HG03571 (cell line): ENCODE measurements around the gene UBE2Q1.
A peak's percentile ranks its signal among the peaks of the same experiment; 100 is the strongest.

ENCODE experiments used
- ATAC-seq: cut with Tn5 transposase; IDR thresholded peaks from one replicate; pipeline ENCODE4 v1.9.1; 2021; ENCODE audit not compliant: unreplicated experiment

Gene UBE2Q1

DNA sequence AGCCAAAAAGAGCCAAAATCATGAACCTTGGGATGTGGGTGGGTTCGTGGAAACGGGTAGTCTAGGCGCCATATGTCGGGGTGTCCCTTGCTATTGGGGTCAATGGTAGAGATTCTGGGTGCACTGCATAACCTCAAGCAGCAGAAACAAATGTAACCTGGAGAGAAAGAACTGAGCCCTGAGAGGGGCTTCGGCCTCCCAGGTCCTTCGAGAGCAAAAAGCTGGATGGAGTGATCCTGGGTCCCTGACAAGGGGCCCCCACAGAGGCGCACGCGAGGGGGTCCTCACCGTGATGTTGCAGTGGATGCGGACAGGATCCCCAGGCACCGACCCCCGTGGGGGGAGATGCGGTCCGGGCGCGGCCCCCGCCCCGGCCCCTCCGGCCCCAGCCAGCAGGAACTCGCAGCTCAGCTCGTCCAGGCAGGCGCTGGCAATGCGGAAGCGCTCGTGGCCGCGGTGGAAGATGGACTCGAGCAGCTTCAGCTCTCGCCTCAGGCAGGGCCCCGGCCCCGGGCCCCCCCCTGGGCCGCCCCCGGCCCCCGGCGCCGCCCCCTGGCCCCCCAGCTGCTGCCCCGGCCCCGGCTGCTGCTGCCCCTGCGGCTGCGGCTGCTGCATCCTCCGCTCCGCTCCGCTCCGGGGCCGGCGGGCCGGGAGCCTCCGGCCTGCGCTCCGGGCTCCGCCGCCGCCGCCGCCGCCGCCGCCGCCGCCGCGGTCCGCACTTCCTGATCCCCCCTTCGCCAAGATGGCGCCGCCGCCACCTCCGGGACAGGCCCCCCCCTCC is at the start of gene UBE2Q1:
Gene UBE2Q1 (minus strand): TSS at position 724 of the 781 bp plus-strand sequence. CDS start 109 bp downstream, at position 615.
- peak; percentile 13 for ATAC-seq

DNA sequence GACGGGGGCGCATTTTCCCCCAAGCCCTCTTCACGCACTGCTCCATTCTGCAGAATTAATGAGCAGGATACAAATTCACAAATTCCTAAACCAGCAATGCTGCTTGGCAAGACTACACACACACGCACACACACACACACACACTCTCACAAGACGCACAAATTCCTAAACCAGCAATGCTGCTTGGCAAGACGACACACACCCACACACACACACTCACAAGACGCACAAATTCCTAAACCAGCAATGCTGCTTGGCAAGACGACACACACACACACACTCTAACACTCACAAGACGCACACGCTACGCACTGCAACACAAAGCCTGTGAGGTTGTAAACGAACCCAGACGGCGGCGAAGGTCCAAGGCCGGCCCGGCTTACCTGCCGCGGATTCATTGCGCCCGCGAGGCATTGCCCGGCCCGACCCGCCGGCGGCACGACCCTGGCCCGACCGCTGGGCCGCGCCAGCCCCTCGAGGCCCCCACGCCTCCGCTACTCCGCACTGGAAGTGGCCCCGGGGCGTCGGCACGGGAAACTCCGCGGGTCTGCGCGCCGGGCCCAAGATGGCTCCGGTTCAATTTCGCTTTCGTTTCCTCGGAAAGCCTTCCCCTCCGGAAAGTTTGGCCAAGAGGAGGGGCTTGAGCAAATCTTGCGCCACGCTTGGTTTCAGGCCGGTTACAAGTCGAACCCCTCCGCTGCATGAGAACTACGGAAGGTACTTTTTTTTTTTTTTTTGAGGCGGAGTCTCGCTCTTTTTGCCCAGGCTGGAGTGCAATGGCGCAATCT is 49.3 kb upstream of the UBE2Q1 start, which contains the start of gene ADAR:
Gene ADAR (minus strand): TSS at position 578 of the 788 bp plus-strand sequence. CDS start 180 bp downstream, at position 398.
- peak; percentile 56 for ATAC-seq

DNA sequence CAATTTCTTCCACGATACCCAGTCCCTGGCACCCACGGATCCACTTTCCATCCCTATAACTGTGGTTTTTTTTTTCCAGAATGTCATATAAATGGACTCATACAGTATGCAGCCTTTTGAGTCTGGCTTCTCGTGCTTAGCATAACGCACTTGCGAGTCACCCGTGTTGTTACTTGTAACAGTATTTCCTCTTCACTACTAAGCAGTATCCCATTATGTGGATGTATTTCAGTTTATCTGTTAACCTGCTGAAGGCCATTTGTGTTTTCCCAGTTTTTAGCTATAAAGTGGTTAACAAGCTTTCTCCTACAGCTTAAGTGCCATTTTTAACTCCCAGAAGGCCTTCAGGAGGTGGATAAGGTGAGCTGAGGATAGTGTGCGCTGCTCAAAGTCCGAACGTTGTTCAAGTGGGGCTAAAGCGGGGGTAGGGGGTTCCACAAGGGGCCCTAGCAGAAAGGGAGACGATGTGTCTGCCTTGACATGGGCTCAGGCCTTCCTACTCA is 48.7 kb upstream of the UBE2Q1 start:
- peak; percentile 12 for ATAC-seq

DNA sequence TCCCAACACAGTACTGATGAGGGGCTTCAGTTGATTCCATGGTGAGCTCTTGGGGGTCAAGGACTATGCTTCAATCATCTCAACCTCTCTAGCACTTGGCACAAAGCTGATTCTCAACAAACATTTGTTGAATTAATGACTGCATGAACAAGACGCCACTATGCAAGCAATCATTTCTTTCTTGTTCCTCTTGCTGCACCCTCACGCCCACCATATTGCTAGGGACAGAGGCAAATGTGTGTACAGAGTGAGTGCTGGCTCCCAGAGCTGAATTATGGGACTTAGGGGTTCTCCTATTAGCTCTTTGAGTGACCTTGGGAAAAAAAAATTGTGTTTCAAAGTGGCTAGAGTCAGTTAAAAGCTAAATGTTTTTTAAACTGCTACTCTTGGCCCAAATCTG is 47.1 kb upstream of the UBE2Q1 start:
- ATAC-seq, result no peak

DNA sequence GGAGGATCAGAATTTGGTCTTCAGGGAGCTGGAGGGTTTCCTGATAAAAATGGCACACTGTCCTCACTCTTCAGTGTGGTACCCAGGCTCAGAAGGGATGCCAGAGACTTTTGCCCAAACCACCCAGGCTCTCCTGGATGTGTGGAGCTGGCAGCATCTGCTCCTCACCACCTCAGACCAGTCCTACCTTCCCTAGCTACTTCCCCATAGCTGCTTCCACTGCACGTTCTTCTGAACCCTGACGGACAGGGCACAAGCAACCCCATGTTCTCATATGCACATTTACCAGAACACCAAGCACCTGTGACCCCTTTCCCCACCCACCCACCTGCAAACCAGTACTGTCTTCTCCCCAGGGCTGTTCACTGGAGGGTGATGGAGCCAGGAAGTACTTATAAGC is 44.9 kb upstream of the UBE2Q1 start:
- ATAC-seq, result no peak

DNA sequence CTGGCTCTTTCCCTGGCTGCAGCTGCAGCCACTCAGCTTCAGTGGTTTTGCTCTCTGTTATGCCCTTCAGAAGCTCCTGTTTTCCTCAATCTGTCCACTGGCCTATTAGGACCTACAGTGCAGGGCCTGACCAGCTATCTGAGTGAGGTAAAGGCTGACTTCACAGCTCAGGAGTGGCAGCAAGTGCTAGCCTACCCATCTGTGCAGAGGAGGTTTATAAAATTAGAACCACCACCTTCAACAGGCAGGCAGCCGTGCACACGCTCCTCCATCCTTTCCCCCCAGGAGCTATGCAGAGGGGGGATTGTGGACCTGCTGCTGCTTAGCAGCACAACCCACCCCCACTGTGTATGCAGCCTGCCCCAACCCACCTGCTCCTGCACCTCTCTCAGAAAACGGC is 41.2 kb upstream of the UBE2Q1 start:
- ATAC-seq, result no peak

DNA sequence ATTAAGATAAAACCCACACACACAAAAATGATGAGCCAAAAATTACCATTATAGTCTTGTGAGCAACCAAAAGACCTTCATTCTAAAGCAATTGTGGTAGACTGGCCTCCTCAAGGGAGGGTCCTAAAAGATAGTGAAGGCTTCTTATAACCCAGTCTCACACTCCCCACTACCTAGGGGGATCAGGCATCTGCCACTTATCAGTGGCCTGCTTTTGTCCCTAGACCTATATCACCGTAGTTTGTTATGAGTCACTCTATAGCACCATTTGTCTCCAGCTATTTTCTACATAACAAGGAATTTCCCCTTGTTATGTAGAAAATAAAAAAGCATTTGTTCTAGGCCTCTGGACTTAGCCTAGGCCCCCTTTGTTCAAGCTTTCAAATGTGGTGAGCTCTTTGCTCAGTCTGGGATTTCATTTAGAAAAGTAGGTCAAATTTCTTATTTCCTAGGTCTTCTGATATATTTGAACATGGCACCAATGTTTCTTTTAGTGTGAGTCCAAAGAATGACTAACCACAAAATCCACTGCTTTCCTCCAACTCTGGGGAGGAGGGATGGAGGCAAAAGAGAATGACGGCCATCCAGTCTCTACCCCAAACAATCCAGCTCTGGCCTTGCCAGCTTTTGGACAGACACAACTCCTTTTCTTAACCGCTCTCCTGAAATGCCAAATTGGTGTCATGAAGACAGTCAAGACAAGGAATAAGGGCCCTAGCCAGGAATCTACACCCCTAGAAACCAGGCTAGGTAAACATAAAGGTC is 40.6 kb upstream of the UBE2Q1 start:
- ATAC-seq, result no peak

DNA sequence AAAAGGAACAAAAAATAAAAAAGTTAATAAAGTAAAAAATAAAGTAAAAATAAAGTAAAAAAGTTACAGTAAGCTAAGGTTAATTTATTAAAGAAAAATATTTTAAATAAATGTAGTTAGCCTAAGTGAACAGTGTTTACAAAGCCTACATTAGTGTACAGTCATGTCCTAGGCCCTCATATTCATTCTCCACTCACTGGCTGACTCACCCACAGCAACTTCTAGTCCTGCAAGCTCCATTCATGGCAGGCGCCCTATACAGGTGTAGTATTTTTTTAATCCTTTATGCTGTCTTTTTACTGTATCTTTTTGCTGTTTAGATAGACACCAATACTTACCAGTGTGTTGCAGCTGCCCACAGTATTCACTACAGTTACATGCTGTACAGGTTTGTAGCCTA is 37.2 kb upstream of the UBE2Q1 start:
- no peak for ATAC-seq

DNA sequence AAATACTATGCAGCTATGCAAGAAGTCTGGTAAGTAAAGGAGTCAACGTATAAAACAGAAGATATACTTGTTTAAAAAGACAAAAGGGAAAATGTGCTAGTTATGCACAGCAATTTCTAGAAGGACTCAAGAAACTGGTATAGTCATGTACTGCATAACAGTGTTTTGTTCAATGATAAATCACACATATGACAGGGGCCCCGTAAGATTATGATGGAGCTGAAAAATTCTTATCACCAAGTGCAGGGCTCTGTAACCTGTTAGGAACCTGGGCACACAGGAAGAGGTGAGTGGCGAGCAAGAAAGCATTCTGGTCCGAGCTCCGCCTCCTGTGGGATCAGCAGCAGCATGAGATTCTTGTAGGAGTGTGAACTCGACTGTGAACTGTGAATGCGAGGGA is 36.3 kb upstream of the UBE2Q1 start:
- no peak for ATAC-seq

DNA sequence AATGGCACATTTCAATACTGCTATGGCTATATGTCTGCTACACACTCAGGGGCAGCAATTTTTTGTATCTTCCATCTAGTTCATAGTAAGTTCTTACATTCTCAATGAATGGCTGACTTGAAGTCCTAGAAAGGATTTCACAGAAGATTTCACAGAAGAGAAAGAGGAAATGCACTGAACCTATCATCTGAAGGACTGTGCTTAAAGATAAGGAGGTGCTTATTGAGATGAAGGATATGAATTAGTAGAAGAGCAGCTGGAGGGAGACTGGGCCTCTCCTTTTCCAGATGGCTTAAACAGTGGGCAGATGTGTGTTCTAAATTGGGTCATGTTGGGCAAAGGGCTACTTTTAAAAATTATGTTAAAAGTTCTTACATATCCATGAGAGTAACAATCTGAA is 34.9 kb upstream of the UBE2Q1 start:
- ATAC-seq, result no peak

DNA sequence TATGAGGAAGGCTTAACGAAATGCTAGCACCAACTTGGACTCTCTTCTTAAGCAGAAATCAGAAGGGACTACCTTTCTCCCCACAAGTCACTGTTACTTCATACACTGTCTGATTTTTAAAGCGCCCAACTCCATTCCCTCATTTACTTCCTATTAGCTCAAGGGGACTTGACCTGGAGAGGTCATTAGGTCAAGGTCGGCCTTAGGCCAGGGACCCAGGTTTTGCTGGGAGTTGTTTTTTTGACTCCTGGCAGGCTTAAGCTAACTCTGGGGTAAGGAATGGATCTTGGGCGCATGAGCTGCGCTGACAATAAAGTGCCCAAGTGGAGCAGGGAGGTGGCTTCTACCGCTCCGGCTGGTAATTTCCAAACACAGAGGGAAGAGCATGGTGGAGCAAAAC is 32.7 kb upstream of the UBE2Q1 start:
- ATAC-seq, result no peak

DNA sequence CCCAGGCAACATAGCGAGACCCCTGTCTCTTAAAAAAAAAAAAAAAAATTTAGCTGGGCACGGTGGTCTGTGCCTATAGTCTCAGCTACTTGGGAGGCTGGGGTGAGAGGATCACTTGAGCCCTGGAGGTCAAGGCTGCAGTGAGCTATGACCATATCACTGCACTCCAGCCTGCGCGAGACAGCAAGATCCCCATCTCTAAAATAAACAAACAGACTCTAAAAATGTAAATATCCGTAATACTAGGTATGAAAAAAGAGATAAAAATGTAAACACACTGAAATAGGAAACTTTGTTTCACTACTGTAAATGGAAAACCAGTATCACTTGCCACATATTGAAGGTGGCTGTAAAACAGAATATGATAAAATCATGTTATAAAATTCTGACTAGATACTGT is 32.3 kb upstream of the UBE2Q1 start:
- ATAC-seq, result no peak

DNA sequence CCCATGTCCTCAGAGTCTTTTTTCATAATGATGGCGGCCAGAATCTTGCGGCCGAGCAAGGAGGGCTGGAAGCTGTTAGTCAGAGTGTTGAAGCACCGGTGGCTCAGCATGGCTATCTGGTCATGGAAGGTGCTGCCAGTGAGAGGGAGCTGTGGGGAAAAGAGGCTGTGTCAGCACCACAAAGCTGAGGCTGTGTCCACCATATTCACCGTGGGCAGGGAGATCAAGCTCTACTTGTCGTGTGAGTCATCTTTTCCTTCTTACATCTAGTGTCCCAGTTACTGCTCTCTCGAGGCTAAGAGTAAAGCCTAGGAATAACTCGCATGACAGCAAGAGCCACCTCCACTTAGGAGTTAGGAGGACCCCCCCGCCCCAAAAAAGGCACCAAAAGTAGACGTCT is 31.3 kb upstream of the UBE2Q1 start:
- ATAC-seq, result no peak

DNA sequence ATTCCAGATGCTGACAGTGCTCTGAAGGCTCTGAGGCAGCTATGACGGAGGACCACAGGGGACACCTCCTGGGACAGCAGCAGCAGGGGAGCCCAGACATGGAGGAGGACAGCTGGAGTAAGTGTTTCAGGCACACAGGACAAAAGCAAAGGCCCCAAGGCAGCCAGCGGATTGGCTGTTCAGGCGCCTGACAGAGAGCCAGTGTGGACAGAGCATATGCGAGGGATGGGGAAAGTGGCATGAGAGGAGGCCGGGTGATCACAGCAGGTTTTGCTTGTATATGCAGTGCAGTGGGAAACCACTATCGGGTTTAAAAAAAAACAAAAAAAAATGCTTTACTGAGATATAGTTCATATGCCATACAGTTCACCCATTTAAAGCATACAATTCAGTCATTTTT is 28.2 kb upstream of the UBE2Q1 start:
- ATAC-seq, result no peak

DNA sequence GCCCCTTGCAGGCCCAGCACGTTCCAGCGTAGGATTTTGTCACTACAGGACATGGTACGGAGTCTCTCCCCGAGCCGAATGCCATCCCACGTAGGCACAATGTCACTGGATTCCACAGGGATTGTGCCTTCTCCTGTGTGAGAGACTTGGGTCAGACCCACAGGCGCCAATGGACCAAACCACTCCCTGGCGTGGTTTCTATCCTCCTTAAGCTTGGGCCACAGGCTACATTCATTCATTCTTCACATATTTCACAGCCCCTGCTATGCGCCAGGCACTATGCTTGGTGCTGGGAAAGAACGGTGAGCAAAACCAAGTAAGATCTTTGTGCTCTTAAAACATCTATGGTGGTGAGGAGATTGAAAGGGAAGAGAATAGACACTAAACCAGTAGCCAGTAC is 27.8 kb upstream of the UBE2Q1 start:
- no peak for ATAC-seq

DNA sequence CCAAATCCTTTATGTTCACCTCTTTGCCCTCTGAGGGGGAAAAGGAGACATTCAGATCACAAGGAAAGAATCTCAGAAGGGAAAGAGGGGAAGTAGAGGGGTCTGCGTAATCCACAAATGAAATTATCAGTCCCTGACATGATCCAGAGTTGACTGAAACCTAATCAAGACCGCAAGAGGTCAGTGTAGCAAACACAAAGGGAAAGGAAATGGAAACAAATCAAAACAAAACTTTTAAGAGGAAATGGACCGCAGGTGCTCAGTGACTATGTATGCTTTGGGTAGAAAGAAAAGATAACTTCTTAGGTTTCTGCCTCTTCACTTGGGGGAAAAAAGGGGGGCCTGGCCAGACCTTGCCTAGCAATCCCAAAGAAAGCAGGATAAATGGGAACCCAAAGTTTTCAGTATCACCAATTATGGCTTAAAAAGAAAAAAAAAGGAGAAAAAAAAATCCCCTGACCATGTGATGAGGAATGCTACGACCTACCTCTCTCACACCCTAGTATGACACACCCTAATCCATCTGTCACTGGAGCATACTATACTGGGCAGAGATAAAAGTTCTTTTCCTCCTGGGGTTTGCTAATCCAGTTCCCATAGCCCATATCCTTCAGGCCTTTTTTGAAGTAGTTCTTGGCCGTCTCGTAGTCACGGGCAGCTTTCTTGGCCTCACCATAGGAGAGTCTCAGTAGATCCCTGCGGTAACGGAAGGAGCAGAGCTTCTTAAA is 26.0 kb upstream of the UBE2Q1 start:
- no peak for ATAC-seq

DNA sequence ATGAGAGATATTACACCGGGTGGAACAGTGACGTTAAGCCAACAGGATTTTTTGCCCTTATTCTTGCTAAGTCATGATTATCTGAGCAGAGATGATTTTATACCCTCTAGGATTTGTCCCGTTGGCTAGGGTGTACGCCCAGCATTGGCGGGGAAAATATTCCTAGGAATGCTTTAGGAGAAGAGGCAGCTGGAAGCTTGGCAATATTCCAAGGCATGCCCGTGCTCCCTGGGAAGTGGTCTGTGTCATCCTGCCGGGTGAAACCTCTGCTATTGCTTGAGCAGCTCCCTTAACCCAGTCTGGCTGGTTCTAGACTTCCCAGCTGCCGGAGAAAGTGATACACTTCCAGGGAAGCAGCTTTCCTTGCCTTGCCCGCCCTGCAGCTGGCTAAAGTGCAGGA is 25.3 kb upstream of the UBE2Q1 start:
- ATAC-seq, result no peak

DNA sequence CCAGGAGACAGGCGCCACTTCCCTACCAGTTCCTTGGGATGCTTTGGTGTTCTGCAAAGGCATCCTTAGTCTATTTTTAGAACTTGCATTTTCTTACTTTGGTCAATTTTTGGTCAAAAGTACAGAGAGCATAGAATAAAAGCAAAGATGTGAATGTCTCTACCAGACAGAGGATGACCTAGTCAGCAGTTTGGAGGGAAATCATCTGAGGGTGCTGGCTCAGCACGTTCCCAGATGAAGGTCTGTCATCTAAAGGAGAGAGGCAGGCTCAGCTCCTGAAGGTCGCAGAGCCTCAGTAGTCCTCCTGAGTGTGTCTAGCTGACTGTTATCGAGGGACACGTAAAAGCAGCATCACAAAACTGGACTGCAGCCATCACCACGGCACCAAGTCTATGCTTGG is 24.4 kb upstream of the UBE2Q1 start:
- no peak for ATAC-seq

DNA sequence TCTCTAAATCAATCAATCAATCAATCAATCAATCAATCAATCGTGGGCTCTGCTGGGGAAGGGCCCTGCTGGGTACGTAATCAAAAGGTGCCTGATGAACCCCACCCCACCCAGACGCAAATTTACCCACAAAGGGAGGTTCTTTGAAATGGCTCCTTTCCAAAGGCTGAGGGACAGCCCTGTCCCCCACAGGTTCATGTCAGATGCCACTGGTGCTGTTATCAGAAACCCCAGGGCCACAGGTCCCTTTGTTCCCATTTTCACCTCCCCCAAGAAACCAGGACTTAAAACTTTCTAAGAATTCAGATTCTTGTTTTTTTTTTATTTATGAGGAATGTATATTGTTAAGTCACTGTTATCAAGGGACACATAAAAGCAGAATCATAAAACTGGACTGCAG is 23.3 kb upstream of the UBE2Q1 start:
- ATAC-seq, result no peak

DNA sequence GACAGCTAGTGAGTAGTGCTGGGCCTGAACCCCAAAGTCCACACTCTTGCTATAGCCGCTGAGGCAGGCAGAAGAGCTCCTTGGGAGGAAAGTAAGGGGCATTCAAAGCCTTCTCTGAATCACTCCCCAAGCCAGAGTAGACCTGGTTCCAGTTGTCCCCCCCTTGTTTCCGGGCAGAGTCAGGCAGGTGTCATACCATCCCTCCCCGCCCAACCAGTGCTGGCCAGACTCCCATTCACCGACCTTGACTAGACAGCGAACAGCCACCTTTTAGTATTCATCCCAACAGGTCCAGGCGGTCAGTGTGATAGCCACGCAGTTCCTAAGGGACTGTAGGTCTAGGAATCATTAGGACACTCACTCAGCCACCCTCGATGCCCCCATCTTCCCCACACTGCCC is 20.9 kb upstream of the UBE2Q1 start:
- no peak for ATAC-seq

DNA sequence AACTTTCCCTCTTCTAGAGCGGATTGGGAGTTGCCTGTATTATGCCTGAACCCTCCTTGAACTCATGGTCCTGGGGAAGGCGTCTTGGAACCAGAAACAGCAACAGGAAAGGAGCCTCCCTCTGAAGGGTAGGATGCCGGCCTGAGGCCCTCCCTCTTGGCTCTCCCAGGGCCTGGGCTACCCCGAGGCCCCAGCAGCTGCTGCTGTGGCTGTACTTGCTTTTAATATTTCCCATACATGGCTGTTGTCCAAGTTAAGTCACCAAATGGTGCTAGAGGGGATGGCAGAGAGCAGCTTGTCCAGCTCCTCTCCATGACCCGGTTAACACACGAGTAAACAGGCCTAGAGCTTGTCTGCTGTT is 19.6 kb upstream of the UBE2Q1 start:
- ATAC-seq, result no peak
